Endometrial microvascular endothelial cells (primary cell): ENCODE measurements around the gene TXNDC17. TPM values are rescaled to one million over a fixed set of nuclear protein-coding genes. Genes with fewer than 3 reads are reported as not detected.
"Not testable (repeated sequence)": the region's sequence is repeated elsewhere in the genome, so short reads cannot be mapped to it uniquely, and the experiment has no call there.

Experiments
- in situ Hi-C: cut with HindIII; loops from 2 replicates; pipeline ENCODE4 v1.10.0; 2017; ENCODE audit warnings: low sequenced_read_pairs, low pct_unique_long_range_greater_than_20kb; ENCODE audit errors: inconsistent ontology term
- total RNA-seq: library from RNA; depleted of rRNA; stranded (reverse); fragments of >200 nt; gene quantifications from one replicate; pipeline ENCODE4 v1.2.3, GENCODE V29; 2015; ENCODE audit errors: inconsistent ontology term

Gene TXNDC17
- total RNA-seq, 1 donor from 2014 or later = 126 TPM

GRCh38 chr17:6633263-6633662 is 7.6 kb upstream of the TXNDC17 start:
- in situ Hi-C loops = no loop called here

GRCh38 chr17:6636105-6636504 is 4.8 kb upstream of the TXNDC17 start:
- in situ Hi-C loops = no loop called here

GRCh38 chr17:6636616-6637457 is 4.0 kb upstream of the TXNDC17 start:
- in situ Hi-C loops = no loop called here

- in situ Hi-C loops = no loop called here
Observed at GRCh38 chr17:6637458-6637840, 3.4 kb upstream of the TXNDC17 start.

- in situ Hi-C loops = no loop called here
Observed at GRCh38 chr17:6638046-6638908, 2.6 kb upstream of the TXNDC17 start.

- in situ Hi-C loops = no loop called here
Observed at GRCh38 chr17:6639014-6639585, 1.8 kb upstream of the TXNDC17 start.

- in situ Hi-C loops = no loop called here
Observed at GRCh38 chr17:6639586-6640535, 999 bp upstream of the TXNDC17 start.

GRCh38 chr17:6641247-6641863 is 495 bp downstream of the TXNDC17 start:
- in situ Hi-C loops = no loop called here

GRCh38 chr17:6642592-6642991 is 1.7 kb downstream of the TXNDC17 start:
- in situ Hi-C loops = no loop called here

GRCh38 chr17:6643451-6644125 is 2.7 kb downstream of the TXNDC17 start:
- in situ Hi-C loops = no loop called here

GRCh38 chr17:6648181-6648580 is 7.3 kb downstream of the TXNDC17 start:
- in situ Hi-C loops = no loop called here

- in situ Hi-C loops = no loop called here
Observed at GRCh38 chr17:6651354-6651918, 10.6 kb downstream of the TXNDC17 start, which contains the start of the genes C17orf100 and MED31. Gene C17orf100, plus strand, starts transcription at chr17:6651762. Its CDS starts 152 bp downstream, at chr17:6651914. Gene MED31, minus strand, starts transcription at chr17:6651605. Its CDS starts 77 bp downstream, at chr17:6651528.

- in situ Hi-C loops = no loop called here
Observed at GRCh38 chr17:6651919-6652452, 11.1 kb downstream of the TXNDC17 start.

- in situ Hi-C loops = no loop called here
Observed at GRCh38 chr17:6654841-6655731, 14.2 kb downstream of the TXNDC17 start.

GRCh38 chr17:6655732-6656361 is 15.0 kb downstream of the TXNDC17 start:
- in situ Hi-C loops = not testable (repeated sequence)
